Measurements from ENCODE around the gene TFPI. TPM values are rescaled to one million over a fixed set of nuclear protein-coding genes. Genes with fewer than 3 reads are reported as not detected.

The TFPI gene
- total RNA-seq, 1 donor from 2014 or later: 325 TPM

- peaks cover 7% of the 10 kb centered on the region for H3K36me3 Mint-ChIP-seq (ENCODE audit: unreplicated experiment)
- no peaks in the 10 kb centered on the region for H3K9me3 Mint-ChIP-seq (ENCODE audit: unreplicated experiment)
- peak overlapping the region; percentile 98 for H3K27ac Mint-ChIP-seq (ENCODE audit: unreplicated experiment)
- TF ChIP-seq, protein P1, sequence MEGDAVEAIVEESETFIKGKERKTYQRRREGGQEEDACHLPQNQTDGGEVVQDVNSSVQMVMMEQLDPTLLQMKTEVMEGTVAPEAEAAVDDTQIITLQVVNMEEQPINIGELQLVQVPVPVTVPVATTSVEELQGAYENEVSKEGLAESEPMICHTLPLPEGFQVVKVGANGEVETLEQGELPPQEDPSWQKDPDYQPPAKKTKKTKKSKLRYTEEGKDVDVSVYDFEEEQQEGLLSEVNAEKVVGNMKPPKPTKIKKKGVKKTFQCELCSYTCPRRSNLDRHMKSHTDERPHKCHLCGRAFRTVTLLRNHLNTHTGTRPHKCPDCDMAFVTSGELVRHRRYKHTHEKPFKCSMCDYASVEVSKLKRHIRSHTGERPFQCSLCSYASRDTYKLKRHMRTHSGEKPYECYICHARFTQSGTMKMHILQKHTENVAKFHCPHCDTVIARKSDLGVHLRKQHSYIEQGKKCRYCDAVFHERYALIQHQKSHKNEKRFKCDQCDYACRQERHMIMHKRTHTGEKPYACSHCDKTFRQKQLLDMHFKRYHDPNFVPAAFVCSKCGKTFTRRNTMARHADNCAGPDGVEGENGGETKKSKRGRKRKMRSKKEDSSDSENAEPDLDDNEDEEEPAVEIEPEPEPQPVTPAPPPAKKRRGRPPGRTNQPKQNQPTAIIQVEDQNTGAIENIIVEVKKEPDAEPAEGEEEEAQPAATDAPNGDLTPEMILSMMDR (IDR thresholded peaks at IDR 0.05): no peak
- no peak for DNase-seq (ENCODE audit: extremely low spot score, unreplicated experiment)
- peak overlapping the region; percentile 93 for H3K4me3 Mint-ChIP-seq (ENCODE audit: unreplicated experiment)
- no peaks in the 10 kb centered on the region for H3K27me3 Mint-ChIP-seq (ENCODE audit: unreplicated experiment)
- peaks cover 32% of the 10 kb centered on the region for H3K4me1 Mint-ChIP-seq (ENCODE audit: unreplicated experiment)
Observed at GRCh38 chr2:187554704-187555082, 458 bp upstream of the TFPI start.

DNA sequence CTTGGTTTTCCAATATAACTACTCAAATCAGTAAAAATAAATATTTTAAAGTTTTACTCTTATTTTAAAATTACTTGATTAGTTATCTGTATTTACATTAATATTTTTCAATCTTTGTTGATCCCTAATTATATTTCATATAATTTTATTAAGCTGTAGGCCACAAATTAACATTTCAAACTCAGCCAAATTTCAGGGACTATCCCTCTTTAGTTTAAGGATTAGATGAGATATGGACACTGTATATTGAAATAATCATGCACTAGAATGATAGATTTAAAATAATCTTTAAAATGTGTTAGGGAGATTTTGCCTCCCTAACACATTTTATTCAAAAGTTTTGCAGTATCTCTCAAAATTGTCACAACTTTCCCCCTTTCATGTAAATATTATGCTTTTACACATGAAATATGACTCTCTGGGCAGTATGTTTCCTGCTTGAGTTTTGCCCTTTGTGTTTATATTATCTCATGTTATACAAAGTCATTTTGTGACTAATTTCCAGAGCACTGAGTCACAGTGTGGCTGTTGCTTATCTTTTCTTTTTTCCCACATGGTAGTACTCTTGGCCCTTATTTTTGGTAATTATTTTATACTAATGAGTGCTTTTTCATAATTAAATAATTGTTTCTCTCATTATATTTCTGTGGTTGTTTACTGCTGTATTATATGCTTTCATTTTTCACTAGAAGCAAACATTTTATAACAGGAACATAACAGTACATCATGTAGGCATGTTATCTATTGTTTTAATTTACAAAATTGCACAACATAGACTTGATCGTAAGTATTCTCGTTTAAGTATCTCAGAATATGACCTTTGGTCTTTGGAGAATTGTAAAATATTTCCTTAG is 1.2 kb downstream of the TFPI start:
- no peak for DNase-seq (ENCODE audit: extremely low spot score, unreplicated experiment)
- no peaks in the 10 kb centered on the region for H3K27me3 Mint-ChIP-seq (ENCODE audit: unreplicated experiment)
- no peaks in the 10 kb centered on the region for H3K9me3 Mint-ChIP-seq (ENCODE audit: unreplicated experiment)
- H3K27ac Mint-ChIP-seq (ENCODE audit: unreplicated experiment): peak overlapping the region; percentile 98
- H3K4me1 Mint-ChIP-seq (ENCODE audit: unreplicated experiment): peaks cover 49% of the 10 kb centered on the region
- TF ChIP-seq, protein P1 (IDR thresholded peaks at IDR 0.05): no peak
- H3K4me3 Mint-ChIP-seq (ENCODE audit: unreplicated experiment): peak overlapping the region; percentile 93
- peaks cover 18% of the 10 kb centered on the region for H3K36me3 Mint-ChIP-seq (ENCODE audit: unreplicated experiment)

- H3K4me1 Mint-ChIP-seq (ENCODE audit: unreplicated experiment): peaks cover 54% of the 10 kb centered on the region
- peak overlapping the region; percentile 77 for H3K27ac Mint-ChIP-seq (ENCODE audit: unreplicated experiment)
- TF ChIP-seq, protein P1 (IDR thresholded peaks at IDR 0.05): no peak
- H3K4me3 Mint-ChIP-seq (ENCODE audit: unreplicated experiment): peak overlapping the region; percentile 93
- DNase-seq (ENCODE audit: extremely low spot score, unreplicated experiment): no peak
- H3K27me3 Mint-ChIP-seq (ENCODE audit: unreplicated experiment): no peaks in the 10 kb centered on the region
- H3K36me3 Mint-ChIP-seq (ENCODE audit: unreplicated experiment): peaks cover 18% of the 10 kb centered on the region
- H3K9me3 Mint-ChIP-seq (ENCODE audit: unreplicated experiment): no peaks in the 10 kb centered on the region
Observed at GRCh38 chr2:187552381-187552780, 1.9 kb downstream of the TFPI start.

DNA sequence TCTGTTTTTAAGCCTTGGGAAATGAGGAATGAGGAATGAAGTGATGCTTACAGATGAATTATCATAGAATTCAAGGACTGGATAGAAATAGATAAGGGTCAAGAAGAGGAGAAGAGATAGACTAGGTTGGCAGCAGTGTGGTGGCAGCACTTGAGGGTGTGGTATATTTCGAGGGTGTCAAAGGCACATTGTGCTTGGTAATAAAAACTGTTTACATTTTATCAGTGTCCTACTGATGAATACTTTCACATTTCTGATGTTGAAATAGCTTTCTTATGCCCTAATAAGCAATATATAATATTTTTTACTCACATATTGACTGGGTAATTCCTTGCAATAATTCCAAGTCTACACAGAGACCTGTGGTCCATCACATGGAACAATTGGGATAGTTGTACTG is 3.4 kb downstream of the TFPI start:
- peaks cover 24% of the 10 kb centered on the region for H3K36me3 Mint-ChIP-seq (ENCODE audit: unreplicated experiment)
- H3K4me3 Mint-ChIP-seq (ENCODE audit: unreplicated experiment): peak overlapping the region; percentile 81
- no peaks in the 10 kb centered on the region for H3K27me3 Mint-ChIP-seq (ENCODE audit: unreplicated experiment)
- TF ChIP-seq, protein P1 (IDR thresholded peaks at IDR 0.05): no peak
- peak overlapping the region; percentile 90 for H3K27ac Mint-ChIP-seq (ENCODE audit: unreplicated experiment)
- H3K4me1 Mint-ChIP-seq (ENCODE audit: unreplicated experiment): peaks cover 68% of the 10 kb centered on the region
- H3K9me3 Mint-ChIP-seq (ENCODE audit: unreplicated experiment): no peaks in the 10 kb centered on the region
- DNase-seq (ENCODE audit: extremely low spot score, unreplicated experiment): no peak

- TF ChIP-seq, protein P1 (IDR thresholded peaks at IDR 0.05): no peak
- peaks cover 70% of the 10 kb centered on the region for H3K4me1 Mint-ChIP-seq (ENCODE audit: unreplicated experiment)
- no peaks in the 10 kb centered on the region for H3K9me3 Mint-ChIP-seq (ENCODE audit: unreplicated experiment)
- peaks cover 24% of the 10 kb centered on the region for H3K36me3 Mint-ChIP-seq (ENCODE audit: unreplicated experiment)
- H3K27ac Mint-ChIP-seq (ENCODE audit: unreplicated experiment): peak overlapping the region; percentile 90
- no peaks in the 10 kb centered on the region for H3K27me3 Mint-ChIP-seq (ENCODE audit: unreplicated experiment)
- H3K4me3 Mint-ChIP-seq (ENCODE audit: unreplicated experiment): peak overlapping the region; percentile 81
- no peak for DNase-seq (ENCODE audit: extremely low spot score, unreplicated experiment)
Observed at GRCh38 chr2:187549951-187550555, 4.2 kb downstream of the TFPI start.

Data from osteocyte (in vitro differentiated cells).